HFFc6 (cell line): ENCODE measurements around the gene PEAK3. TPM values are rescaled to one million over a fixed set of nuclear protein-coding genes. Genes with fewer than 3 reads are reported as not detected.

Experiments used
- DNase-seq: peaks from one replicate; pipeline ENCODE4 v3.0.0-alpha.2; 2018
- H3K27ac Mint-ChIP-seq: 2 replicates; pipeline ENCODE4 v1.8.0; 2020; ENCODE audit warnings: mild to moderate bottlenecking, mixed read lengths
- H3K27me3 Mint-ChIP-seq: 2 replicates; pipeline ENCODE4 v1.8.0; 2021; ENCODE audit warnings: mild to moderate bottlenecking, moderate library complexity, mixed read lengths; ENCODE audit not compliant: insufficient read depth
- H3K36me3 Mint-ChIP-seq: 2 replicates; pipeline ENCODE4 v1.8.0; 2021; ENCODE audit warnings: low read depth, mixed read lengths
- H3K4me1 Mint-ChIP-seq: 2 replicates; pipeline ENCODE4 v1.8.0; 2020; ENCODE audit warnings: low read depth, mixed read lengths
- H3K4me3 Mint-ChIP-seq: 2 replicates; pipeline ENCODE4 v1.8.0; 2020; ENCODE audit warnings: mild to moderate bottlenecking, moderate library complexity, mixed read lengths
- H3K9me3 Mint-ChIP-seq: 2 replicates; pipeline ENCODE4 v1.8.0; 2020; ENCODE audit warnings: mild to moderate bottlenecking, mixed read lengths
- long read RNA-seq: library from polyadenylated mRNA; unstranded; transcript quantifications from one replicate; pipeline ENCODE4 v2.0.0, GENCODE V29; 2019
- total RNA-seq, 6 experiments: library from RNA; stranded (reverse); fragmentation: NEBNext Ultra II Directional; extraction: Animal tissue kit (Norgen Biotek cat#: 25700); gene quantifications; 2 replicates in 1 of 6; 3 replicates in 5 of 6; pipeline ENCODE4 v1.2.3, GENCODE V29; 2021
- TF ChIP-seq, protein P1 (sequence below): fragments of 200-600 bp; sonication (generic); IDR thresholded peaks from 2 replicates; pipeline ENCODE4 v1.5.0; 2021; ENCODE audit warnings: antibody characterized with exemption, mild to moderate bottlenecking

Gene PEAK3, protein sequence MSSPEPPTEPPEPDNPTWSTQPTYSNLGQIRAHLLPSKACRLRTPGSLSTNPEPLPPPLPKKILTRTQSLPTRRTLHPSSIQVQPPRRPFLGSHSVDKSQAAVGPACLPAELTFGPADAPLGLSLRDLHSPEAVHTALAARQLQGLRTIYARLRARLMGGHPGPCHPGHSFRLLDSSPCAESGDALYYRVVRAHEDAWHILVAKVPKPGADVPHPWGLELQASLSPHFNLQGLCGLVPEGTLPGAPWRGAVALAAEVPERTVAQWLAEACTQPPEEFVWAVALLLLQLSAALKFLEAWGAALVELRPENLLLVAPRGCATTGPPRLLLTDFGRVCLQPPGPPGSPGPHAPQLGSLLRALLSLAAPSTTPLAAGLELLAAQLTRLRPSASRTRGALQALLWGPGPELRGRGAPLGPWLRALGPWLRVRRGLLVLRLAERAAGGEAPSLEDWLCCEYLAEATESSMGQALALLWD
- under 1 TPM; 0.07 to 0.53 (median 0.36) TPM for total RNA-seq
- long read RNA-seq: 0 reads

- TF ChIP-seq, protein P1, sequence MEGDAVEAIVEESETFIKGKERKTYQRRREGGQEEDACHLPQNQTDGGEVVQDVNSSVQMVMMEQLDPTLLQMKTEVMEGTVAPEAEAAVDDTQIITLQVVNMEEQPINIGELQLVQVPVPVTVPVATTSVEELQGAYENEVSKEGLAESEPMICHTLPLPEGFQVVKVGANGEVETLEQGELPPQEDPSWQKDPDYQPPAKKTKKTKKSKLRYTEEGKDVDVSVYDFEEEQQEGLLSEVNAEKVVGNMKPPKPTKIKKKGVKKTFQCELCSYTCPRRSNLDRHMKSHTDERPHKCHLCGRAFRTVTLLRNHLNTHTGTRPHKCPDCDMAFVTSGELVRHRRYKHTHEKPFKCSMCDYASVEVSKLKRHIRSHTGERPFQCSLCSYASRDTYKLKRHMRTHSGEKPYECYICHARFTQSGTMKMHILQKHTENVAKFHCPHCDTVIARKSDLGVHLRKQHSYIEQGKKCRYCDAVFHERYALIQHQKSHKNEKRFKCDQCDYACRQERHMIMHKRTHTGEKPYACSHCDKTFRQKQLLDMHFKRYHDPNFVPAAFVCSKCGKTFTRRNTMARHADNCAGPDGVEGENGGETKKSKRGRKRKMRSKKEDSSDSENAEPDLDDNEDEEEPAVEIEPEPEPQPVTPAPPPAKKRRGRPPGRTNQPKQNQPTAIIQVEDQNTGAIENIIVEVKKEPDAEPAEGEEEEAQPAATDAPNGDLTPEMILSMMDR: no peak
- peak within 1 kb of the TSS; percentile 24; the same call in 1 of the 2 replicates for H3K27ac Mint-ChIP-seq
- peaks cover 7% of the 10 kb centered on the region; the same call in 1 of the 2 replicates for H3K4me1 Mint-ChIP-seq
- no peak for DNase-seq
- peaks cover 2% of the 10 kb centered on the region; the same call in 1 of the 2 replicates for H3K36me3 Mint-ChIP-seq
- H3K4me3 Mint-ChIP-seq: peak within 1 kb of the TSS; percentile 73
- peaks cover 9% of the 10 kb centered on the region for H3K27me3 Mint-ChIP-seq
- no peaks in the 10 kb centered on the region for H3K9me3 Mint-ChIP-seq
These were observed at the start of gene PEAK3 for GRCh38 chr19:2282062-2282861. TSS of gene PEAK3 (minus strand) at chr19:2282175. CDS start at chr19:2280931, 1,244 bp downstream.

GRCh38 chr19:2330632-2331284 lies 48.8 kb upstream of the PEAK3 start:
- Mint-ChIP-seq H3K36me3 (peaks cover 25% of the 10 kb centered on the region), H3K27ac (no peak overlapping the region), H3K4me3 (peak overlapping the region; percentile 17; the same call in 1 of the 2 replicates), H3K4me1 (peaks cover 35% of the 10 kb centered on the region), H3K27me3 (peaks cover 7% of the 10 kb centered on the region), H3K9me3 (peaks cover 2% of the 10 kb centered on the region; the same call in 1 of the 2 replicates)
- TF ChIP-seq, protein P1: no peak
- DNase-seq: no peak

GRCh38 chr19:2330255-2330631 lies 48.3 kb upstream of the PEAK3 start:
- no peak overlapping the region for H3K27ac Mint-ChIP-seq
- peaks cover 36% of the 10 kb centered on the region for H3K4me1 Mint-ChIP-seq

DNA sequence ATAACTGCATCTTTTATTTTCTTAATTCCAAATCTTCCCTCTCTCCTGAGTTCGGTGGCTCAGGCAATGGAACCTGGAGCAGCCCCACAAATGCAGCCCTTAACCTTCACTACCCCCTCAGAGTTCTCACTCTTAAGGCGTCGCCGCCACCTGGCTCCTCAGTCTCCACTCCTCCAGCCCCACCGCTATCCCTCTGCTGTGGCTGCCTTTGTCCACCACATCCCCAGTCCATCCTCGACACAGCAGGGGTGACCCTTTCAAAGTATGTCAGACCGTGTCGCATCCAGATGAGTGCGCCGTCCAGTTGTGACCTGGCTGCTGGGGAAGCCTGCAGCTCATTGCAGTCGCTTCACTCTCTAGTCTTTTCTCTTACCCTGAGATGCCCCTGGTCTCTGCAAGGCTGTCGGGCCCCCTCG lies 47.5 kb upstream of the PEAK3 start:
- Mint-ChIP-seq H3K27me3 (peaks cover 7% of the 10 kb centered on the region), H3K9me3 (no peaks in the 10 kb centered on the region), H3K36me3 (peaks cover 25% of the 10 kb centered on the region), H3K27ac (peak overlapping the region; percentile 78), H3K4me1 (peaks cover 36% of the 10 kb centered on the region), H3K4me3 (peak overlapping the region; percentile 100)
- TF ChIP-seq, protein P1: no peak
- DNase-seq: no peak

More at GRCh38 chr19:2330255-2330631, 48.3 kb upstream of the PEAK3 start:
- peaks cover 7% of the 10 kb centered on the region for H3K27me3 Mint-ChIP-seq
- no peaks in the 10 kb centered on the region; the same call in 1 of the 2 replicates for H3K9me3 Mint-ChIP-seq
- H3K4me3 Mint-ChIP-seq: peak overlapping the region; percentile 17; the same call in 1 of the 2 replicates
- DNase-seq: no peak
- H3K36me3 Mint-ChIP-seq: peaks cover 25% of the 10 kb centered on the region
- TF ChIP-seq, protein P1: no peak

DNA sequence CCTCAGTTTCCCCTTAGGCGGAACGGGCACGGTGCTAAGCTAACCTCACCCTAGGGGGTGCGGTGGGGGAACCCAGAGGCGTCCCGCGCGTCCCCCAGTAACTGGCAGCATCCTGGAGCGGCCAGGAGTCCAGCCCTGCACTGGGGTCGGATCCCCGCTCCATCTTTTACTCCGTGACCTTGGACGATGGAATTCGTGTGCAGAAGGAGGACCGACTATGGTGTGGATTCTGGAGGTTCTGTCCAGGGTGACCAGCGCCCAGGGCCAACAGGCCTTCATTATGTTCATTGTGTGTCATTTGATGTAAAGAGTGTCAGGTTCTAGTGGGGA lies 47.1 kb upstream of the PEAK3 start:
- DNase-seq: no peak
- TF ChIP-seq, protein P1: no peak
- H3K27me3 Mint-ChIP-seq: peaks cover 7% of the 10 kb centered on the region
- H3K27ac Mint-ChIP-seq: peak overlapping the region; percentile 78
- H3K4me3 Mint-ChIP-seq: peak overlapping the region; percentile 100
- no peaks in the 10 kb centered on the region for H3K9me3 Mint-ChIP-seq
- peaks cover 25% of the 10 kb centered on the region for H3K36me3 Mint-ChIP-seq
- H3K4me1 Mint-ChIP-seq: peaks cover 36% of the 10 kb centered on the region
